Measurements from ENCODE around the gene CAMSAP1.

The CAMSAP1 gene

DNA sequence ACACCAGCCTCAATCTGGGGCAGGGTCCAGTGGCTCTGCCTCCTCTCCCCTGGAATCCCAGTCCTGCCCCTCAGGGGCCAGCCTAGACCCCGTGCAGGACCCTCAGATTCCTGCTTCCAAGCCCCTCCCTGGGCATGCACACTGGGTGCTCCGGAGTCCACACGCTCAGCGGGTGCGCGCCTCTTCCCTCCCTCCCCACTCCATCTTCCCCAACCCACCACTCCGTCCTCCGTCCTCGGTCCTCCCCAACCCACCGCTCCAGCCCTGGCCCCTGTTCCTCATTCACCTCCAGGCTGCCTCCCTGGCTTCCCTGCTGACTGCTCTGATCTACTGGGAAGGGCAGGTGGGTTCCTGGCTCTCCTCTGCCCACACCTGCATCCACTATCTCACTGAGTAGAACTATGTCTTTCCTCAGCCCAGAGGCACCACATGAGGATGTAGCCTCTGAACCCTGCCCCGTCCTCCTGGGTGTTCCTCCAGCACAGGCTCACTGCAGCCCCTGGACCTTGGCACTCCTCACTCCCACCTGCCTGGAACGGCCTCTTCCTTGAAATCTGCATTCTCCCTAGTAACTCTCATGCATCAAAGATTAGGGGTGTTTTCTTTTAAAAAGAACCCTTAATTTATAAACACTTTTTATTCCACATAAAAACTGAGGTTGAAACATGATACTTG lies 92.8 kb downstream of the CAMSAP1 start:
- DNase-seq (ENCODE audit: low spot score) = no peak

- DNase-seq (ENCODE audit: low spot score) = no peak
Observed at GRCh38 chr9:135813671-135814290, 93.6 kb downstream of the CAMSAP1 start.

- DNase-seq (ENCODE audit: low spot score) = no peak
Observed at GRCh38 chr9:135812961-135813360, 94.4 kb downstream of the CAMSAP1 start.

GRCh38 chr9:135811801-135812200 lies 95.5 kb downstream of the CAMSAP1 start:
- DNase-seq (ENCODE audit: low spot score) = no peak

DNA sequence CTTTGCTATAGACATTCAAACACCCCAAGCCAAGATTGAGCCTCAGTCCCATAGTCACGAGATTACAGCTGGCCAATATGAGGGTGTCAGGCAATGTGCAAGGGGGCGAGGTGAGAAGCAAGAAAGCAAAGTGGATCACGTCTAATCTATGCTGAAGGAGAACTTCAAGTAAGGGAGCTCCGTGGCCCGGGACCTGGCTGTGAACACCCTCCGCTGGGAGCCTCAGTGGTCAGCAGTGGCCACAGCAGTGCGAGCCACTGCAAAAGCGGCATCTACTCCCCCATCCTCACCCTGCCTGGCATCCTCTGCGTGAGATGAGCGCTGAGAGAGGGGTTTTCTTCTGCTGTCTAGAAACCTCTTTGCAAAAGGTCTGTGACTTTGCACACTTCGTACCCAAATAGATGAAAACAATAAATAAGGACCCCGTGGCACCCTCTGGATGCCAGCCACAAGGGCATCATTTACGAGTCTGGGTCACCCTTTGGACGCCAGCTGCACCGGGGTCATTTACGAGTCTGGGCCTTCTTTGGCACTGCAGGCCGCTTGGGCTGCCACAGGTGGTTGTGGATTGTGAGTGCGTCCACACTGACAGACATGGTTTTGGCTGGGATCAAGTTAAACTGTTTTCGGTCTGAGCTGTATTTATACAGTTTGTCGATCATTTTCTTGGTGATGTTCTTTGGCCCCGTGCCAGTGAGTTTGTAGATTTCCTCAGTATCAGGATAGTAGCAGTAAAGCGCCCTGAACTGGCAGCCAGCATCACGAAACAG lies 96.4 kb downstream of the CAMSAP1 start:
- no peak for DNase-seq (ENCODE audit: low spot score)

DNA sequence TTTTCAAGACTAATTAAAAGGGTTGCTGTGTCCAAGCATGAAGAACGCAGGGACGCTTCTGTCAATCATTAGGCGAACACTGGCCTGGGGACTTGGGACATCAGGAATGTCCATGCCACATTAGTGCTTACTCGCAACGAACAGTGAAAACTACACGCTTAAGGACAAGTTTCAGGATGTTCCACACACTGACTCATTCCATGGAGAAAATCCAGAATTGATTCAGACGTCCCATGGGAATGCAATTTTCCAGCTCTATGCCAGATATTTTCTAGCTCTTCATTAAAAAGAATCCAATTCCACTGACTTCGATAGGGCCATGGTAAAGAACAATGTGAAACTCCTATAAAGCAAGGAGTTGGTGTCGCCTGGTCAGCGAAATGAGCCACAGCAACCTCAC lies 98.2 kb downstream of the CAMSAP1 start:
- DNase-seq (ENCODE audit: low spot score) = no peak

- DNase-seq (ENCODE audit: low spot score) = no peak
Observed at GRCh38 chr9:135805422-135806022, 101.8 kb downstream of the CAMSAP1 start.

- DNase-seq (ENCODE audit: low spot score) = no peak
Observed at GRCh38 chr9:135804581-135805421, 102.5 kb downstream of the CAMSAP1 start.

- no peak for DNase-seq (ENCODE audit: low spot score)
Observed at GRCh38 chr9:135803441-135803840, 103.9 kb downstream of the CAMSAP1 start.

DNA sequence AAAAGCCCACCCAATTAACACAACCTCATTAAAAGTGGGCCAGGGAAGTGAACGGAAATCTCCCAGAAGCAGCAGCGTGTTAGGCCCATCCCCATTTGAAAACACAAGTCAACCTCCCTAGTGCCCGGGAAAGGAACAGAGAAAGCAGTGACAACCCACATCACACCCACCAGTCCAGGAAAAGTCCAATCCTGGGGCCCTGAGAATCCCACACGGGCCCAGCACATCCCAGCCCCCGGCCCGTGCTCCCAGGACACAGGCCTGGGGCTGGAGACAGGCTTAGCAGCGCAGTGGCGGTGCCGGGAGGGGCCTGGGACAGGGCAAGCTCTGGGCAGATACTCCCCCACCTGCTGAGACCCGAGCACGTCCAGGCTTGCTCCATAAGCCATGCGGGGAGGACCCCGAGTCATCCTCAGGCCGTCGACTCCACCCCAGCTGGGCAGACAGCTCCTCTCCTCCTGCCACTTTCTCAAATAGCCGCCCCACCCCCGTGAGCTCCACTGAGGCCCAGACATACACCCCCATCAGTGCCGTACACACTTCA lies 104.4 kb downstream of the CAMSAP1 start:
- DNase-seq (ENCODE audit: low spot score) = no peak

DNA sequence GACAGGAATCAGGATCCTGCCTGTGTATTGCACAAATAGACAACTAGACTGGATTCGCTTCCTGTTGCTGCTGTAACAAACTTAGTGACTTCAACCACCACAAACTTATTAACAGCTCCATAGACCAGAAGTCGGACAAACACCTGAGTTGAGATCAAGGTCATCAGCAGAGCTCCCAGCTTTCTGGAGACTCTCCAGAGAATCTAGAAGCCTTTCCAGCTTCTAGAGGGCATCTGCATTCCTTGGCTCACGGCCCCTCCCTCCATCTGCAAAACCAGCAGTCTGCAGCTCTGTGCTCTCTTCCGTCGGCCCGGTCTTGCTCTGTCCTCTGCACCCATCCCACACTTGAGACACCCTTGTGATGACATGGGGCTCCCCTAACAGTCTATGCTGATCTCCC lies 106.3 kb downstream of the CAMSAP1 start:
- DNase-seq (ENCODE audit: low spot score) = no peak

DNA sequence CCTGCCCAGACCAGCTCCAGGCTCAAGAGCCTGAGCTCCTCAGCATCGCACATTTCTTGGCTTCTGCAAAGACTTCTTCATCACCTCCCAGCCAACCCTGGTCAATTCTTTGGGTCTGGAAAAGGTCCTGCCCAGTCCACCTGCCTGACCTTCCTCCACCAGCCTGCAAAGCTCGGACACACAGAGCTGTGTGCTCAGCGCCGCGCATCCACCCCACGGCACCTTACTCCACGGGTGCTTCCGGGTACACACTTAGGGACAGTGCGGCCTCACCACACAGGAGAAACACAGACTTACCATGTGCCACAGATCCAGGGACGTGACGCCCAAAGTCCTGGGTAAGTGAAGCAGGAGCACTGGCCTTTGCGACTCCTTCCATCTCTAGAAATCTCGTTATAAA lies 108.1 kb downstream of the CAMSAP1 start:
- no peak for DNase-seq (ENCODE audit: low spot score)

- DNase-seq (ENCODE audit: low spot score) = no peak
Observed at GRCh38 chr9:135798263-135798585, 109.1 kb downstream of the CAMSAP1 start.

DNA sequence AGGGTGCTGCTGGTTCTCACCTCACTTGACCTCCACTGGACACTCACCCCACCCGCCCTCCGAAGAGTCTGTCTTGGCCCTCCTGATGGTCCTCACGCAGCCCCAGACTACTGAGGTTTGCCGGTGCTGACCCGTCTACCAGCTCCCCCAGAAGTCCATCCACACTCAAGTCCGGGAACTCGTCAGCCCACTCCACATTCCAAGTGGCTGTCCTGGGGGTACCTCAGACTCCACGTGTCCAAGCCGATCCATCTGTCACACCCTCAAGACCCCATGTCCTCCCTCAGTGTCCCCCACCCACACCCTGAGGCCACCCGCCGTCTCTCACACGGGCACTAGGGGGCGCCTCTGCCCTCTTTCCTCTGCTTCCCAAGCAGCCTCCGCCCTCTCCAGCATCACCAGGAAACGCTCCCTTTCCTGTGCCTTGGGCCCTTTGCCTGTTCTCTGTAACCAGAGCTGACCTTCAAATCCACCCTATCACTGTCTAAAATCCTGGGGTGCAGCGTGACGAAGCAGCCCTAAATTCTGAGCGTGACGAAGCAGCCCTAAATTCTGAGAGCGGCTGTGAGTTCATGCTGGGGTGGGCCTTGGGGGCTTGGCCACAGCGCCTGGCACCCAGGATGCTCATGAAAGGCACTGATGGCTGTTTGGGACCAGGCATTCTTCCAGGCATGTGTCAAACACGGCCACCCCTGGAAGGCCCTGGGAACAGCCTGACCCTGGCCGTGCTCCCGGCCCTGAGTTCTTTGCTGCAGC lies 109.7 kb downstream of the CAMSAP1 start:
- DNase-seq (ENCODE audit: low spot score) = peak; percentile 53

DNA sequence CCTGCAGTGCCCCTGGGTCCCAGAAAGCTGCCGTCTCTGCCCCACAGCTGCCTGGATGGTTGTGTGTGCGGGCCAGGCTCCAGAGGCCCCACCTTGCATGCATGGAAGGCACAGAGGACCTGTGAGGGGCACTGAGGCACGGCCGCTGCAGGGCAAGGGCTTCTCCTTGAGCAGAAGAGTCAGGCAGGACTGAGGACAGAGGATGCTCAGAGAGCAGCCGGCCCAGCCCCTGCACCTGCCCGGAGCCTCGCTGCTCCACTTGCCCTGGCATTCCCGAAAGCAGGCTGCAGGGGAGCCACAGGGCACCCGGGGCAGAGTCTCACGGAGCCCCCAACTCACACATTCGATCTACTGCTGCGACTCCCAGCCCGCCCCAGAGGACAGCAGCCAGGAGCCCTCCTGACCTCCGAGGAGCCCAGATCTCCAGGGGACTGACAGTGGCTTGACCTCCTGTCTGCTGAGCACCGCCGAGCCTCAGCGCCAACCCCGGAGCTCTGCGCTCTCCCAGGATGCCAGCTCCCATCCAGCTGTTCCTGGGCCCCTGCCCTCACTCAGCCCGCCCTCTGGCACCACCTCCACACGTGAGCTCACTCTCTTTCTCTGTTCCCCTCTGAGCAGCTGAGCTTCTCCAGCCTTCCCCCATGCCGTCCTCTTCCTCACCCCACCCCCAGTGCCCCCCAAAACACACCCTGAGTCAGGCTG lies 110.4 kb downstream of the CAMSAP1 start:
- DNase-seq (ENCODE audit: low spot score) = no peak

DNA sequence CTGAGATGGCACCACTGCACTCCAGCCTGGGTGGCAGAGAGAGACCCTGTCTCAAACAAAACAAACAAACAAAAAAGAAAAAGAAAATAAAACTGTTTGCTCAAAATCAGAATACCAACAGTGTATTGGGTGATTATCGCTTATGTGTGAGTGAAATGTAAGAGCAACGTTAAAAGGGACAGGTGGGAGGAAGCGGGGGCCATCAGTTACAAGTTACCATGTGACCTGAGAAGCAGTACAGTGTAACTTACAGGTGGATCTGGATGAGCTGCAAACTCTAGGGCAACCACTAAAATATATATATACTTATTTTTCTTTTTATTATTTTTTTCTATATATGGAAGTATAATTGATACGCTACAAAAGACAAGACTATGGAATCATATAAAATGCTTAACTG lies 112.0 kb downstream of the CAMSAP1 start:
- DNase-seq (ENCODE audit: low spot score) = no peak

DNA sequence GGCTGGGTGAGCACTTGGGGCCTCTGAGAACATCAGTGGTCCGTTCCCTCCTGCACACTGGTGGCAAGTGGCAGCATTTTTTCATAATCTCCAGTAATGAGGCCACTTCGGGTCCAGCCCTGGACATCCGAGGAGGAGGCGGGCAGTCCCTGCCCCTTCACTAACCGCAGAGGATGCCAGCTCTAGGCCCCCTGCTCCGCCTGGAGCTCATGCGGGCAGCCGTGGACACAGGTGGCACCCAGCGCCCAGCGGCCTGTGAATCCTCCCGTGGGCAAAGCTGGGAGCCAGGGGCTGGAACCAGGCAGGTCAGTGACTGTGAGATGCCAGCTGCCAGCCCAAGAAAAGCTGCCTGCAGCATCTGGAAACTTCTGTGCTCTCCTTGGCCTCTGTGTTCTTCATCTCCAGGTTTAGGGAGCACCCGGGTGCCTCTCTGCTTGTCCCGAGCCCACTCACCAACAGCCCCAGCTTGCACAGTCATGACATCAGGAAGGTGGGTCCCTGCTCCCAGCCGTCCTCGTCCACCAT lies 112.9 kb downstream of the CAMSAP1 start:
- no peak for DNase-seq (ENCODE audit: low spot score)

- DNase-seq (ENCODE audit: low spot score) = no peak
Observed at GRCh38 chr9:135794057-135794335, 113.3 kb downstream of the CAMSAP1 start.

GRCh38 chr9:135793221-135794056 lies 113.9 kb downstream of the CAMSAP1 start:
- no peak for DNase-seq (ENCODE audit: low spot score)
